ENCODE measurements around the gene EGFL7.

DNA sequence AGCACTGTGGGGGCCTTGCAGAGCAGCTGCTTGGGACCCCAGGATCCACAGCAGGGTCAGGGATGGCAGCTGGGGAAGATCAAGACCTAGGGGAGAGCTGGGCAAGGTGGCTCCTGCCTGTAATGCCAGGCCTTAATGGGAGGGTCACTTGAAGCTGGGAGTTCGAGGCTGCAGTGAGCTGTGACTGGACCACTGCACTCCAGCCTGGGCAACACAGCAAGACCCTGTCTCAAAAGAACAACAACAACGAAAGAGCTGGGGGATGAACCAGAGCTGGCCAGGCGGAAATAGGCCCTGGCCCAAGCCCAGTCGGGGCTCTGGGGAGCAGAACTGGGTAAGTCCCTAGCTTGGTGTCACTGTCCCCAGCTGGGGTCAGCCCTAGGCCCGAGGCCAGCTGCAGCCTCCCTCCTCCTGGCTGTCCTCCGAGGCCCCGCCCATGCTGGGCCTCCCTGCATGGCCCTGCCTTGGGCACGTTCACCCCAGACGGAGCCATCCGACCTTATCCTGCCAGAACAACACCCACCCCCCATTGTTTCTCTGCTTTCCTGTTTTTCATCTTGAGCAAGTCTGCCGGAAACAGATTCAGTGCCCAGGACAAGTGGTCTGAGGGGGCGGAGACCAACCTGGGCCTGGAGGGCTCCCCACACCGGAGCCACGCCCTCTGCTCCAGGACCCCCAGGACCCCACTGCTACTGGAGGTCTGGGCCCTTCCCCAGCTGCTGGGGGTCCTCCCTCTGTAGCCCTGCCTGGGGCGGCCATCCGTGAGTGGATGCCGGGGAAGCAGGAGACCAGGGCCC, 51.6 kb downstream of the EGFL7 start:
- TF ChIP-seq, protein P1, sequence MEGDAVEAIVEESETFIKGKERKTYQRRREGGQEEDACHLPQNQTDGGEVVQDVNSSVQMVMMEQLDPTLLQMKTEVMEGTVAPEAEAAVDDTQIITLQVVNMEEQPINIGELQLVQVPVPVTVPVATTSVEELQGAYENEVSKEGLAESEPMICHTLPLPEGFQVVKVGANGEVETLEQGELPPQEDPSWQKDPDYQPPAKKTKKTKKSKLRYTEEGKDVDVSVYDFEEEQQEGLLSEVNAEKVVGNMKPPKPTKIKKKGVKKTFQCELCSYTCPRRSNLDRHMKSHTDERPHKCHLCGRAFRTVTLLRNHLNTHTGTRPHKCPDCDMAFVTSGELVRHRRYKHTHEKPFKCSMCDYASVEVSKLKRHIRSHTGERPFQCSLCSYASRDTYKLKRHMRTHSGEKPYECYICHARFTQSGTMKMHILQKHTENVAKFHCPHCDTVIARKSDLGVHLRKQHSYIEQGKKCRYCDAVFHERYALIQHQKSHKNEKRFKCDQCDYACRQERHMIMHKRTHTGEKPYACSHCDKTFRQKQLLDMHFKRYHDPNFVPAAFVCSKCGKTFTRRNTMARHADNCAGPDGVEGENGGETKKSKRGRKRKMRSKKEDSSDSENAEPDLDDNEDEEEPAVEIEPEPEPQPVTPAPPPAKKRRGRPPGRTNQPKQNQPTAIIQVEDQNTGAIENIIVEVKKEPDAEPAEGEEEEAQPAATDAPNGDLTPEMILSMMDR (IDR thresholded peaks at IDR 0.05): no peak
- TF ChIP-seq POLR2A (IDR thresholded peaks at IDR 0.05): no peak

All from uterus (tissue), 2 donors.